GM12878 (cell line): Measurements from ENCODE around the gene PSMB1. TPM values are rescaled to one million over a fixed set of nuclear protein-coding genes. Genes with fewer than 3 reads are reported as not detected.
A peak's percentile ranks its signal among the peaks of the same experiment; 100 is the strongest.

Experiments
- ATF7 ChIP-seq: fragments of 450-650 bp; IDR thresholded peaks from 2 replicates; pipeline ENCODE4 v1.6.1; 2016; ENCODE audit warnings: low read depth, mild to moderate bottlenecking
- BMI1 ChIP-seq: fragments of 450-650 bp; IDR thresholded peaks from 2 replicates; pipeline ENCODE4 v1.6.1; 2016; ENCODE audit warnings: mild to moderate bottlenecking, moderate library complexity, borderline replicate concordance
- CUX1 ChIP-seq: IDR thresholded peaks from 2 replicates; pipeline ENCODE4 v1.6.1; 2012; ENCODE audit warnings: improper control_type of control experiment, low read depth, low read length; ENCODE audit not compliant: insufficient replicate concordance
- GABPA ChIP-seq: IDR thresholded peaks from 2 replicates; pipeline ENCODE4 v1.6.1; 2014; ENCODE audit warnings: antibody characterized with exemption, low read depth, mild to moderate bottlenecking, inconsistent platforms
- IRF4 ChIP-seq: IDR thresholded peaks from 2 replicates; pipeline ENCODE4 v1.6.1; 2011; ENCODE audit warnings: low read depth, low read length
- LARP7 ChIP-seq: fragments of 450-650 bp; IDR thresholded peaks from 2 replicates; pipeline ENCODE4 v1.6.1; 2017; ENCODE audit warnings: mild to moderate bottlenecking
- PML ChIP-seq: IDR thresholded peaks from 2 replicates; pipeline ENCODE4 v1.6.1; 2012; ENCODE audit warnings: low read length, inconsistent platforms
- POLR2A ChIP-seq: IDR thresholded peaks from 2 replicates; pipeline ENCODE4 v1.6.1; 2011; ENCODE audit warnings: low read depth, mild to moderate bottlenecking, low read length
- POLR2AphosphoS5 ChIP-seq: IDR thresholded peaks from 2 replicates; pipeline ENCODE4 v1.6.1; 2011; ENCODE audit warnings: mild to moderate bottlenecking, low read length, inconsistent platforms
- RAD21 ChIP-seq: IDR thresholded peaks from 2 replicates; pipeline ENCODE4 v1.6.1; 2011; ENCODE audit warnings: mild to moderate bottlenecking, low read depth, low read length, moderate library complexity; ENCODE audit not compliant: insufficient read depth
- RAD51 ChIP-seq: fragments of 450-650 bp; IDR thresholded peaks from 2 replicates; pipeline ENCODE4 v1.6.1; 2016; ENCODE audit warnings: moderate library complexity, mild to moderate bottlenecking, inconsistent platforms
- RELB ChIP-seq: fragments of 450-650 bp; IDR thresholded peaks from 2 replicates; pipeline ENCODE4 v1.6.1; 2017; ENCODE audit warnings: low read depth, mild to moderate bottlenecking, moderate library complexity
- SIN3A ChIP-seq: IDR thresholded peaks from 2 replicates; pipeline ENCODE4 v1.6.1; 2012; ENCODE audit warnings: low read depth, low read length, improper control_type of control experiment
- SMAD1 ChIP-seq: fragments of 450-650 bp; IDR thresholded peaks from 2 replicates; pipeline ENCODE4 v1.6.1; 2018; ENCODE audit warnings: mild to moderate bottlenecking, low read depth; ENCODE audit not compliant: partially characterized antibody
- SMC3 ChIP-seq: IDR thresholded peaks from 2 replicates; pipeline ENCODE4 v1.6.1; 2011; ENCODE audit warnings: low read length, improper control_type of control experiment, borderline replicate concordance
- STAT3 ChIP-seq: IDR thresholded peaks from 2 replicates; pipeline ENCODE4 v1.6.1; 2011; ENCODE audit warnings: low read depth, low read length, improper control_type of control experiment
- YBX1 ChIP-seq: fragments of 450-650 bp; IDR thresholded peaks from 2 replicates; pipeline ENCODE4 v1.6.1; 2016; ENCODE audit warnings: antibody characterized with exemption
- ZBTB11 ChIP-seq: fragments of 450-650 bp; formaldehyde crosslinking; IDR thresholded peaks from 2 replicates; pipeline ENCODE4 v1.5.0; 2022; ENCODE audit warnings: mild to moderate bottlenecking, missing genetic modification characterization
- ZNF24 ChIP-seq: fragments of 450-650 bp; IDR thresholded peaks from 2 replicates; pipeline ENCODE4 v1.6.1; 2017; ENCODE audit warnings: antibody characterized with exemption, mild to moderate bottlenecking
- polyA plus RNA-seq, 11 experiments: library from polyadenylated mRNA; depleted of rRNA in 4 of 11; unstranded in 6 of 11; stranded (reverse) in 5 of 11; fragments of >200 nt; fragmentation: Nextera tagmentation in 4 of 11; fragmentation: Illumina TruSeq in 1 of 11; extraction: Ambion mirVana in 4 of 11; extraction: Trizol in 1 of 11; gene quantifications; 1 replicate in 1 of 11; 2 replicates in 10 of 11; pipeline versions ENCODE4 v1.2.1 to v1.2.3, GENCODE V29; 2011 to 2016; ENCODE audit warnings: inconsistent platforms in 2 of 11, missing spikeins in 2 of 11, low read depth in 1 of 11
- total RNA-seq, 4 experiments: library from RNA; depleted of rRNA in 3 of 4; stranded (reverse); fragments of >200 nt in 3 of 4; fragmentation: Illumina TruSeq in 1 of 4; extraction: Trizol in 1 of 4; gene quantifications; 2 replicates each; pipeline versions ENCODE4 v1.2.1 to v1.2.3, GENCODE V29; 2013 to 2021
- TF ChIP-seq, protein P1 (sequence below): fragments of 450-650 bp; IDR thresholded peaks from 2 replicates; pipeline ENCODE4 v1.6.1; 2014; ENCODE audit warnings: mild to moderate bottlenecking

The PSMB1 gene
- total and polyA plus RNA-seq, 10 of the 15 experiments (the other 5 are each of a cell fraction or from before 2014, with no cell fraction given) = 208 to 1,317 (median 508) TPM

DNA sequence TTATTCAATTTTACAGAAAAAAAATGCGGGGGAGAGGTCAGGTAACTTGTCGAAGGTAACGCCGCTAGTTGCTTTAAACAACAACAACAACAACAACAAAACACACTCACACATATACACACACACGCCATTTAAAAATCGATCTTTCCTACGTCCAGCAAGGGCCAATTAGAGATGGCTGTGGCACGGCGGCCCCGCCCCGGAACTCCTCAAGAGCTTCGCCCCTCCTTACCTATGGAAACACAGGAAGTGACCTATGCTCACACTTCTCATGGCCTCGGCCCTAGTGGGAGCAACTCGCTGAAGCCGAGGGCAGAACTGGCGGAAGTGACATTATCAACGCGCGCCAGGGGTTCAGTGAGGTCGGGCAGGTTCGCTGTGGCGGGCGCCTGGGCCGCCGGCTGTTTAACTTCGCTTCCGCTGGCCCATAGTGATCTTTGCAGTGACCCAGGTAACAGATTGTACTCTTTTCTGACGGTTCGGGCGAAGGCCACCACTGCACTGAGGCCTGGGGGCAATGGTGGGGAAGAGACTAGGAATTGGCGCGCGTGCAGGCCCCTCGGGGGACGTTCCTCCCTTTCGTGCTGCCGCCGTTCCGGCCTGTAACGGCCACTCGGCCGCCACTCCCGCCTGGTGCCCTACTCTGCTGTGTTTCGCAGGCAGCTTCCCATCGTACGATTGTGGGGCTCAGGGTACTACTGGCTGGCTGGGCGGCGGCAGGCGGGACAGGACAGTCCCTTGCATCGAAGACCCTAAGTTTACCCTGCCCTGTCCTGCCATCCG lies 1.1 kb upstream of the PSMB1 start, which contains the start of gene TBP (continued):
- TF ChIP-seq SMAD1 (no peak), IRF4 (no peak), POLR2AphosphoS5 (peak; percentile 74; the same call in 1 of the 2 replicates), GABPA (peak; percentile 98), STAT3 (no peak), SIN3A (peak; percentile 90; the same call in 1 of the 2 replicates), ZBTB11 (CRISPR knock-in tag) (no peak), ZNF24 (no peak), LARP7 (peak; percentile 76), YBX1 (no peak), PML (no peak), ATF7 (peak; percentile 77), CUX1 (peak; percentile 80), RAD21 (no peak), POLR2A (peak; percentile 81), SMC3 (no peak), RELB (peak; percentile 85), RAD51 (no peak), BMI1 (no peak)
- TF ChIP-seq, protein P1, sequence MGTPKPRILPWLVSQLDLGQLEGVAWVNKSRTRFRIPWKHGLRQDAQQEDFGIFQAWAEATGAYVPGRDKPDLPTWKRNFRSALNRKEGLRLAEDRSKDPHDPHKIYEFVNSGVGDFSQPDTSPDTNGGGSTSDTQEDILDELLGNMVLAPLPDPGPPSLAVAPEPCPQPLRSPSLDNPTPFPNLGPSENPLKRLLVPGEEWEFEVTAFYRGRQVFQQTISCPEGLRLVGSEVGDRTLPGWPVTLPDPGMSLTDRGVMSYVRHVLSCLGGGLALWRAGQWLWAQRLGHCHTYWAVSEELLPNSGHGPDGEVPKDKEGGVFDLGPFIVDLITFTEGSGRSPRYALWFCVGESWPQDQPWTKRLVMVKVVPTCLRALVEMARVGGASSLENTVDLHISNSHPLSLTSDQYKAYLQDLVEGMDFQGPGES = no peak
